ENCODE data around the gene ABHD10.

The ABHD10 gene

GRCh38 chr3:111936967-111937366 is 41.9 kb upstream of the ABHD10 start:
- Histone ChIP-seq H2BK120ac (ENCODE audit: low read depth, low read length) (no peak overlapping the region), H3K4me3 (ENCODE audit: insufficient read depth in 1 of 2, low read depth in 1 of 2, low read length in 2 of 2) (no peak overlapping the region)
- peak; percentile 66 for DNase-seq

GRCh38 chr3:111937871-111938270 is 41.0 kb upstream of the ABHD10 start:
- Histone ChIP-seq H3K4me1 (ENCODE audit: control insufficient read depth, insufficient read depth, low read depth, low read length) (peaks cover 5% of the 10 kb centered on the region), H2BK120ac (ENCODE audit: low read depth, low read length) (no peak overlapping the region), H3K4ac (ENCODE audit: low read depth in 1 of 2, low read length in 2 of 2) (no peak overlapping the region), H3K4me3 (ENCODE audit: insufficient read depth in 1 of 2, low read depth in 1 of 2, low read length in 2 of 2) (no peak overlapping the region), H3K4me2 (ENCODE audit: low read length, poor library complexity, severe bottlenecking) (no peak overlapping the region), H3K9ac (ENCODE audit: low read length) (no peak overlapping the region), H2BK12ac (ENCODE audit: low read length in 2 of 2) (no peak overlapping the region), H3K79me1 (replicated peaks; ENCODE audit: low read length, poor library complexity, severe bottlenecking) (peaks cover 8% of the 10 kb centered on the region), H3K23ac (ENCODE audit: low read length in 2 of 2) (no peak overlapping the region), H3K9me3 (ENCODE audit: control insufficient read depth, low read length) (no peaks in the 10 kb centered on the region), H4K8ac (ENCODE audit: low read length) (no peak overlapping the region), H3K18ac (ENCODE audit: low read depth in 1 of 2, low read length in 2 of 2) (no peak overlapping the region), H2BK5ac (ENCODE audit: low read depth, low read length, poor library complexity, severe bottlenecking) (no peak overlapping the region), H3K27me3 (ENCODE audit: control insufficient read depth in 1 of 2, insufficient read depth in 1 of 2, low read length in 2 of 2) (no peaks in the 10 kb centered on the region), H3K27ac (ENCODE audit: low read length, poor library complexity, severe bottlenecking) (peak overlapping the region; percentile 38), H2AK5ac (ENCODE audit: low read length, severe bottlenecking) (no peak overlapping the region), H3K14ac (ENCODE audit: low read length in 2 of 2) (no peak overlapping the region), H3K36me3 (ENCODE audit: control insufficient read depth in 1 of 2, insufficient read depth in 2 of 2, low read depth in 1 of 2, low read length in 2 of 2) (peaks cover 4 to 66% of the 10 kb centered on the region in 2 experiments), H2AFZ (ENCODE audit: low read depth, low read length) (no peak overlapping the region), H2BK15ac (ENCODE audit: low read depth, poor library complexity, severe bottlenecking) (no peak overlapping the region), H4K91ac (ENCODE audit: low read length) (no peak overlapping the region)
- DNase-seq = no peak

More at GRCh38 chr3:111936967-111937366, 41.9 kb upstream of the ABHD10 start:
- Histone ChIP-seq H3K14ac (ENCODE audit: low read length in 2 of 2) (no peak overlapping the region), H3K4ac (ENCODE audit: low read depth in 1 of 2, low read length in 2 of 2) (no peak overlapping the region), H3K9me3 (ENCODE audit: control insufficient read depth, low read length) (no peaks in the 10 kb centered on the region), H3K4me2 (ENCODE audit: low read length, poor library complexity, severe bottlenecking) (no peak overlapping the region), H3K27me3 (ENCODE audit: control insufficient read depth in 1 of 2, insufficient read depth in 1 of 2, low read length in 2 of 2) (no peaks in the 10 kb centered on the region), H3K9ac (ENCODE audit: low read length) (peak overlapping the region; percentile 78), H2BK12ac (ENCODE audit: low read length in 2 of 2) (no peak overlapping the region), H3K4me1 (ENCODE audit: control insufficient read depth, insufficient read depth, low read depth, low read length) (peaks cover 5% of the 10 kb centered on the region), H3K27ac (ENCODE audit: low read length, poor library complexity, severe bottlenecking) (peak overlapping the region; percentile 90), H2AFZ (ENCODE audit: low read depth, low read length) (no peak overlapping the region), H2BK15ac (ENCODE audit: low read depth, poor library complexity, severe bottlenecking) (no peak overlapping the region), H3K23ac (ENCODE audit: low read length in 2 of 2) (no peak overlapping the region), H3K36me3 (ENCODE audit: control insufficient read depth in 1 of 2, insufficient read depth in 2 of 2, low read depth in 1 of 2, low read length in 2 of 2) (peaks cover 4 to 66% of the 10 kb centered on the region in 2 experiments), H4K91ac (ENCODE audit: low read length) (no peak overlapping the region), H3K79me1 (replicated peaks; ENCODE audit: low read length, poor library complexity, severe bottlenecking) (peaks cover 13% of the 10 kb centered on the region), H3K18ac (ENCODE audit: low read depth in 1 of 2, low read length in 2 of 2) (no peak overlapping the region), H4K8ac (ENCODE audit: low read length) (no peak overlapping the region), H2AK5ac (ENCODE audit: low read length, severe bottlenecking) (no peak overlapping the region), H2BK5ac (ENCODE audit: low read depth, low read length, poor library complexity, severe bottlenecking) (no peak overlapping the region)
- WGBS = no CpG with 5 or more reads among the region's 1 CpG

GRCh38 chr3:111939873-111940272 is 39.0 kb upstream of the ABHD10 start:
- H3K18ac ChIP-seq (ENCODE audit: low read depth in 1 of 2, low read length in 2 of 2) = no peak overlapping the region
- no peak overlapping the region for H4K8ac ChIP-seq (ENCODE audit: low read length)
- peaks cover 4 to 64% of the 10 kb centered on the region in 2 experiments for H3K36me3 ChIP-seq (ENCODE audit: control insufficient read depth in 1 of 2, insufficient read depth in 2 of 2, low read depth in 1 of 2, low read length in 2 of 2)
- no peak overlapping the region for H3K4me3 ChIP-seq (ENCODE audit: insufficient read depth in 1 of 2, low read depth in 1 of 2, low read length in 2 of 2)
- H3K4ac ChIP-seq (ENCODE audit: low read depth in 1 of 2, low read length in 2 of 2) = no peak overlapping the region
- H3K9ac ChIP-seq (ENCODE audit: low read length) = no peak overlapping the region
- H3K79me1 ChIP-seq (replicated peaks; ENCODE audit: low read length, poor library complexity, severe bottlenecking) = peaks cover 5% of the 10 kb centered on the region
- H3K4me2 ChIP-seq (ENCODE audit: low read length, poor library complexity, severe bottlenecking) = no peak overlapping the region
- H3K4me1 ChIP-seq (ENCODE audit: control insufficient read depth, insufficient read depth, low read depth, low read length) = peaks cover 5% of the 10 kb centered on the region
- no peaks in the 10 kb centered on the region for H3K27me3 ChIP-seq (ENCODE audit: control insufficient read depth in 1 of 2, insufficient read depth in 1 of 2, low read length in 2 of 2)
- no peak overlapping the region for H2BK15ac ChIP-seq (ENCODE audit: low read depth, poor library complexity, severe bottlenecking)
- no peak overlapping the region for H2BK120ac ChIP-seq (ENCODE audit: low read depth, low read length)
- no peak overlapping the region for H2AFZ ChIP-seq (ENCODE audit: low read depth, low read length)
- whole genome bisulfite sequencing = 95% methylated on average over 2 of the region's 2 CpGs
- no peak overlapping the region for H3K14ac ChIP-seq (ENCODE audit: low read length in 2 of 2)
- no peak overlapping the region for H2BK12ac ChIP-seq (ENCODE audit: low read length in 2 of 2)
- no peak overlapping the region for H3K27ac ChIP-seq (ENCODE audit: low read length, poor library complexity, severe bottlenecking)
- no peaks in the 10 kb centered on the region for H3K9me3 ChIP-seq (ENCODE audit: control insufficient read depth, low read length)
- H2BK5ac ChIP-seq (ENCODE audit: low read depth, low read length, poor library complexity, severe bottlenecking) = no peak overlapping the region
- no peak overlapping the region for H3K23ac ChIP-seq (ENCODE audit: low read length in 2 of 2)
- H2AK5ac ChIP-seq (ENCODE audit: low read length, severe bottlenecking) = no peak overlapping the region
- H4K91ac ChIP-seq (ENCODE audit: low read length) = no peak overlapping the region
- no peak for DNase-seq

- Histone ChIP-seq H3K4me2 (ENCODE audit: low read length, poor library complexity, severe bottlenecking) (no peak overlapping the region), H3K9me3 (ENCODE audit: control insufficient read depth, low read length) (no peaks in the 10 kb centered on the region), H4K8ac (ENCODE audit: low read length) (no peak overlapping the region), H3K27me3 (ENCODE audit: control insufficient read depth in 1 of 2, insufficient read depth in 1 of 2, low read length in 2 of 2) (no peaks in the 10 kb centered on the region), H3K27ac (ENCODE audit: low read length, poor library complexity, severe bottlenecking) (no peak overlapping the region), H3K4me1 (ENCODE audit: control insufficient read depth, insufficient read depth, low read depth, low read length) (no peaks in the 10 kb centered on the region), H2BK120ac (ENCODE audit: low read depth, low read length) (no peak overlapping the region), H4K91ac (ENCODE audit: low read length) (no peak overlapping the region), H2BK12ac (ENCODE audit: low read length in 2 of 2) (no peak overlapping the region), H3K23ac (ENCODE audit: low read length in 2 of 2) (no peak overlapping the region), H3K14ac (ENCODE audit: low read length in 2 of 2) (no peak overlapping the region), H2AFZ (ENCODE audit: low read depth, low read length) (no peak overlapping the region), H3K36me3 (ENCODE audit: control insufficient read depth in 1 of 2, insufficient read depth in 2 of 2, low read depth in 1 of 2, low read length in 2 of 2) (peaks cover 4 to 86% of the 10 kb centered on the region in 2 experiments), H2AK5ac (ENCODE audit: low read length, severe bottlenecking) (no peak overlapping the region), H2BK15ac (ENCODE audit: low read depth, poor library complexity, severe bottlenecking) (no peak overlapping the region), H3K4ac (ENCODE audit: low read depth in 1 of 2, low read length in 2 of 2) (no peak overlapping the region), H2BK5ac (ENCODE audit: low read depth, low read length, poor library complexity, severe bottlenecking) (no peak overlapping the region), H3K4me3 (ENCODE audit: insufficient read depth in 1 of 2, low read depth in 1 of 2, low read length in 2 of 2) (no peak overlapping the region), H3K9ac (ENCODE audit: low read length) (no peak overlapping the region), H3K79me1 (replicated peaks; ENCODE audit: low read length, poor library complexity, severe bottlenecking) (peaks cover 8% of the 10 kb centered on the region), H3K18ac (ENCODE audit: low read depth in 1 of 2, low read length in 2 of 2) (no peak overlapping the region)
- 80% methylated on average over 1 of the region's 2 CpGs for WGBS
- DNase-seq = no peak
Measured at GRCh38 chr3:111943533-111943932, 35.3 kb upstream of the ABHD10 start.

All from mesenchymal stem cell (in vitro differentiated cells and primary cell).